HG03469 (cell line): ENCODE measurements around the gene SIVA1.

Source experiments
- ATAC-seq: cut with Tn5 transposase; IDR thresholded peaks from one replicate; pipeline ENCODE4 v1.9.1; 2021; ENCODE audit warnings: mild to moderate bottlenecking, moderate library complexity, moderate number of reproducible peaks; ENCODE audit not compliant: unreplicated experiment

The SIVA1 gene

GRCh38 chr14:104783484-104784217 is 30.7 kb downstream of the SIVA1 start:
- ATAC-seq: no peak

- no peak for ATAC-seq
These were observed 31.2 kb downstream of the SIVA1 start for GRCh38 chr14:104784218-104784568.

DNA sequence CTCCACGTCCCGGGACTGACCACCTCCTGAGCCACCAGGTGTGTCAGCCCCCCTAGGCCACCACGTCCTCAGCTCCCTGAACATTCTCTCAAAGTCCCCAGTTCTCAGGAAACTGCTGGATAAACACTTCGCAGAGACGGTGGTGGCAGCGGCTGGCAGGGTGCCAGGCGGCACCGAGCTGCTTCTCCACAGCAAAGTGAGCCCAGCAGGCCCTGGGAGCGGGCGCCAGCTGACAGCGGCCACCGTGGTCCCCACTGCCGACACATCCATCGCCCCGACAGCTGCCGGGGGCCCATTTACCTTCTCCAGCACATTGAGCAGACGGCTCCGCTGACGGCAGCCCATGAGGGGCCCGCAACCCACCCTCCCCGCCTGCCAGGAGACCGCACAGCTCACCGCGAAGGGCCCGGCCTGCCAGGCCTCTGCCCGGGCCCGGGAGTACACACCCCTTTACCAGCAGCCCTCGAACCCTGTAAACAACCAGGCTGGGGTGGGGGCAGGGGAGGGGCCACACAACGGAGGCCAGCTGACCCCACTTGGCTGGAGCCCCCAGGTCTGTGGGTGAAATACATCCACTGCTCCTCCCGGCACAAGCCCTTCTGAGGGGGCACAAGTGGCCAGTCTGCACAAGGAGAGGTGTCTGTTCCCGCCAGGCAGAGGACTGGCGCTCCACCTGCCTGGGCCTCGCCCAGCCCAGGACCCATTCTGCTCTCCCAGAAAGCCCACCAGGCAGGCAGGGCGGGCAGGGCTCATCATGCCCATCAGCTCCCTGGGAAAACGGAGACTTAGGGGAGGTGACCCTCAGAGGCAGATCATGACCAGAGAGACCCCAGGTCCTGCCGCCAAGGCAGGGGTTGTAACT is 32.1 kb downstream of the SIVA1 start:
- ATAC-seq: no peak

GRCh38 chr14:104785708-104786080 is 32.7 kb downstream of the SIVA1 start:
- no peak for ATAC-seq

DNA sequence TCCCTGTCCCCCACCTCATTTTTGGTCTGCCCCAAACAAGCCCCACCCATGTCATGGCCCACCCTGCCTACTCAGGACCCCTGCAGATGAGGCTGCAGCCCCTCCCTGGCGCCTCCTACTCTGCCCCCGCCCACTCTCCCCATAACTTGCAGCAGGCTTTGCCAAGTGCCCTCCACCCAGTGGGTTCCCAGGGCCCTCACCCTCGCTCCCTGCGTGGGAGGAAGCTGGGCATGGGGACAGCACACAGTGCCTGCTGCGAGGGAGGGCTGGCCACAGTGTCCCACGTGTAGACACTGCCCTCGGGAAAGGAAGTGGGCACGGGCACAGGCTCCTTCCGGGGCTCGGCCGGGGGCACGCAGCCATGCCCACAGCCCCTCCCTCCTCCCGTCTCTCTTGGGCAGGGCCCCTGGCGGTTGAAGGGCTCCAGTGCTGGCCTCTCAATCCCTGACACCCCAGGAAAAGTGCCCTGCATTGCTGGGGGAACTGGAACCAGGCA is 33.2 kb downstream of the SIVA1 start:
- ATAC-seq: no peak

- no peak for ATAC-seq
These were observed 34.1 kb downstream of the SIVA1 start for GRCh38 chr14:104786726-104787675.

DNA sequence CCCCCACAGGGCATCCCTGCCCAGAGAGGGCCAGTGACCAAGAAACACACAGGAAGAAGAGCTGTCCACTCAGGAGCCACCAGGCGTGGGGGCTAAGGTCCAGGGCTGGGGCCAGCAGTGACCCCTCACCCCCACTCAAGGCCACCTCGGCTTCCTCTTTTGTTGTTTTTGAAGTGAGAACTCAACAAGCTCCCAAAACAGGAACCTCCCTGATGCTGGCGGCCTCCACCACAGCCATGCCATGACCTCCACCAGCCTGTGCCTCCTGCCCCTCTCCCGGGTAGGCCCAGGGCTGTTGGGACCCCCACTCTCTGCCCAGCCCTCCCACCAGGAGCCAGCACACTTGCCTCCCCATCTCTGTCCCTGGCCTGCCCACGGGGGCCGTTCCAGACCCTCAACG is 34.8 kb downstream of the SIVA1 start:
- no peak for ATAC-seq

- no peak for ATAC-seq
These were observed 35.3 kb downstream of the SIVA1 start for GRCh38 chr14:104788161-104788818.

DNA sequence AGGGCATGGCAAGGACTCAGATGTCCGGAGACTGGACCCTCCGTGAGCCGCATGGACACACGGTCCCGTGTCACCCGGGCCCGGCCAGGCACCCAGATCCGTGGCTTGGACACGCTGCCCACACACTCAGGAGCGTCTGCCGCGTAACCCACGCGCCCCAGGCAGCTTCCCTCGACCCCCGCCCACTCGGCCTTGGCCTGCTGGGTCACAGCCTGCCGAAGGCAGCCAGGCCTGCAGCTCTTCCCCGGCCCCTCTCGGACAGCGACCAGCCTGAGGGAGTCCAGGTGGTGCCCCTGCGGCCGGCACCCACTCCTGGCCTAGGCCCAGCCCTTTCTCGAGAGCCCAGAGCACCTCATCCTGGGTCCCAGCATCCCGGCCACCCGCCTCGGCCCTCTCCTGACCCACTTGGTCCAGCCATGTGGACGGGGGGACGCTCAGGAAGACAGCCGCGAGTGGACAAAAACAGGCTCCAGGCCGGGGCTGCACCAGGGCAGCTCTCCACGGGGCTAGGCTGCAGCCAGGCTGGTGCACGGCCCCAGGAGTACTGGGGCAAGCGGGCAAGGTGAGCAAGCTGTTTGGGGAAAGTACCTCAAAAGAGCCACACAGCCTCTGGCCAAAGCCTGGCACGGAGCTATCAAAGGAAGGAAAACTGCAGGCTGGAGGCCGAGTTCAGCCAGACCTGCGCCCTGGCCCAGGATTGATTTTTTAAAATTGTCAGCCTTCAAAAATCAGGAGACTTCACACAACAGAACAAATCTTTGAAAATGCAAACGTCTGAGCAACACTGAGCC is 36.1 kb downstream of the SIVA1 start:
- ATAC-seq: no peak

DNA sequence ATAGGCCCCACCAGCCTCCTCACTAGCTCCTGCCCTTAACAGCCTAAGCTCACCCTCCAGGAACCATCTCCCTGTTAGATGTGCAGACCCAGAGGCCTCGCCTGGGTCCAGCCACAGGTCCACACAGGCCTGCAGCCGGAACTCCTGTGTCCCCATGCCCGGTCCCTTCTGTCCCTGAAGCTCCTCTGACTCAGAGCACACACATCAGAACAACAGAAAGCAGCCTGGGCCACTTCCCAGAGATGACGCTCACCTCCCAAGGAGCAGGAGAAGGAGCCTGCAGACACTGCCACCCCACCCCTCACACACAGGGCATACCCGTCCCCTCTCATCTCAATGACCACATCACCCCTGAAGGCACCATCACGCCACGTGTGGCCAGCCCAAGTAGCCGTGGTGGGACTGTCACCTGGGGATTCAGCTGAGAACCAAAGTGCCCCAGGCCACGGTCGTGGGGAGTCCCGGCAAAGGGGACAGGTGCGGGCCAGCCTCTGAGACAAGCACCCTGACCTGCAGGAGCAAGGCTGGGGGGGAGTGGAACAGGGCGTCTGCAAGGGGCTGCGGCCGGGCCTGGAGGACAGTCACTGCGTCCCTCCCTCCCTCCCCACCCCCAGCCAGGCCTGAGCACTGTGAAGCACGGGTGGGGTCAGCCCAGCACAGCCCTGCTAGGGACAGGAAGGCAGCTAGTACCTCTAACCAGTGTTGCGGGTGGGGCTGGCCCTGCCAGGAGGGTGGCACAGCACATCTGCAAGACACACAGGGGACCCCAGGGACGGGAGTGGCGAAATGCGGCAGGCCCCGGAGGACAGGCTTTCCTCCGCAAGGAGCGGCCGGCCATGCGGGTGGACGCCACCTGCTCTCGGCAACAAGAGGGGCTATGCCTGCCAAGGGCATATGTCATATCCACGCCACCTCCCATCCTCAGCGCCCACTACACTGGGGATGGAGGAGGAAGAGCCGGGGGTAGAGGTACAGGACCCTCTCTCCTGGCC is 37.1 kb downstream of the SIVA1 start:
- no peak for ATAC-seq

GRCh38 chr14:104791425-104791824 is 38.5 kb downstream of the SIVA1 start:
- no peak for ATAC-seq

GRCh38 chr14:104792101-104792884 is 39.3 kb downstream of the SIVA1 start:
- ATAC-seq: no peak

DNA sequence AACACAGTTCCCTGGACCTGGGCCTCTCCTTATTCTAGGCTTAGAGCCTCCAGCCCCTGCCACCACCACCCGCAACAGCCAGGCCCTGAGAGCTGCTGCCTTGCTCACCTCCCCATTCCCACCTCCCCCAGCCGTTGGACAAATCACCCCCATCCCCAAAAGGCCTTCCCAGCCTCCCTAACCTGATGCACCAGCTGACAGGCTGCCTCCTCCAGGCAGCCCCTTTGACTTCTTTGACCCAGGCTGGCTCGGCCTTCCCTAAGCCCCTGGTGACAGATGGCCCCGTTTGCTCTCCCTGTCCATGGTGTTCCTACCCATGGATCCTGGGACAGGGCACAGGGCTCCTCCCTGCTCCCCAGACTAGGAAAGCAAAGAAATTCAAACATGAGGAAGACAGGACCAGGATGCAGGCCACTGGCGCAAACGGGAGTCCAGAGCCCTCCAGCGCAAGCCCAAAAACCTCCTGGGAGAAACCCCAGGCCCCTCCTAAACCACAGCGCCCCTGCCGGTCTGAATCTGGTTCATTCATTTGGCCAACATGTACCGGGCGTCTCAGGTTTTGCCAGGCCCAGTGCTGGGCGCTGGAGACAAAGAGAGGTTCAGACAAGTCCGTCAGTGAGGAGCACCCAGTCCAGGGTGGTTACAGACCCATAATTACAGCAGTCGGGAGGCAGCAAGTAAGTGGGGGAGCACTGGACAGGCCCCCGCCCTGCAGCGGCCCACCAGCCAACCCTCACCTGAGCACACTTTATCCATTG is 40.2 kb downstream of the SIVA1 start:
- ATAC-seq: no peak

GRCh38 chr14:104793703-104793959 is 40.7 kb downstream of the SIVA1 start:
- ATAC-seq: no peak

DNA sequence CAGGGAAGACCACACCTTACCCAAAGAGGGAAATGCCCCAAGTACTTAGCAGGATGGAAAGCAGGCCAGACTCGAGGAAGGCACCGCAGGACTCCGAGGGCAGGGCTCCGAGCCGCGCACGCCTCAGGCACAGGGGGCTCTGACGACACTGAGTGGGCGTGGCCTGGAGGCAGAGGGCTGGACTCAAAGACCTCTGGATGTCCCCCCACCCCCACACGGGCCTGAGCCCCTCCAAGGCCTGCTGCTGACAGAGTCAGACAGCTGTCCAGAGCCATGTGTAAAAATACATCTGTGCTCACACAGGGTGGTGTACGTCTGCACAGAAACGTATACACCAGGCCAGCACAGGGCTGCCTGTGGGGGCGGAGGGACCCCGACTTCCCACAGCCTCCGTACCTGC is 41.2 kb downstream of the SIVA1 start:
- ATAC-seq: no peak

DNA sequence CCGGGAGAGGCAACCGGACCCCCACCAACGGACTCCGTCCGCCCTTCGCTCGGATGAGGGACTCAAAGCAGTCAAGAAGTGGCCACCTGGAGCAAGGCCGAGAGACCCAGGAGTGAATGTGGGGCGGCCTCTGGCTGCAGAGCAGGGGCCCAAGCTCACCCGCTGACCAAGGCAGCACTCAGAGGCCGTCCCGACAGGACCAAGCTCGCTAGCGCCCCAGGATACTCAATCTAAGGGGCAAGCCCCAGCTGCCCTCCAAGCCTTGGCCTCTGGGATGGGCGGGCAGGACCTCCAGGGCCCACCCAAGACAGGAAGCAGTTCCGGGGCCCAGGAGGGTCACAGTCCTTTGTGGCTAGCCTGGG is 41.7 kb downstream of the SIVA1 start:
- ATAC-seq: no peak

GRCh38 chr14:104794993-104795780 is 42.2 kb downstream of the SIVA1 start, which contains the start of gene AKT1:
AKT1 (minus strand) TSS chr14:104795748; CDS start chr14:104792643, 3,105 bp downstream.
- ATAC-seq: no peak
